ENCODE data around the gene PTH2. TPM values are rescaled to one million over a fixed set of nuclear protein-coding genes. Genes with fewer than 3 reads are reported as not detected.
A peak's percentile ranks its signal among the peaks of the same experiment; 100 is the strongest.

The PTH2 gene
- polyA plus RNA-seq, 1 donor (not counting 4 experiments of a cell fraction or from before 2014, with no cell fraction given): not detected

- dilution Hi-C loops (cut with MboI; ENCODE audit: extremely low pct_ligation_motif_present, low sequenced_read_pairs): no loop called here
- DNase-seq (ENCODE audit: low read depth, low spot score) (no peak), FAIRE-seq (no peak)
- H3K4me2 ChIP-seq (ENCODE audit: control insufficient read depth, extremely low read depth, insufficient read depth, low read depth, low read length): peak within 1 kb of the TSS; percentile 56
- no peak within 1 kb of the TSS for H3K27ac ChIP-seq (ENCODE audit: control insufficient read depth, insufficient read depth, low read length)
- H3K4me3 ChIP-seq (ENCODE audit: control insufficient read depth in 2 of 3, extremely low read depth in 1 of 3, insufficient read depth in 2 of 3, low read depth in 1 of 3, low read length in 3 of 3): peak within 1 kb of the TSS; percentile 6 to 53 (median 10)
- H3K27me3 ChIP-seq (ENCODE audit: control insufficient read depth, extremely low read depth, insufficient read depth, low read length): peaks cover 61% of the 10 kb centered on the region
- H3K4me1 ChIP-seq (ENCODE audit: control insufficient read depth, extremely low read depth, insufficient read depth, low read length): peaks cover 7% of the 10 kb centered on the region
- no peak within 1 kb of the TSS for H2AFZ ChIP-seq (ENCODE audit: control insufficient read depth, low read length)
- H3K79me2 ChIP-seq (ENCODE audit: control insufficient read depth, insufficient read depth, low read length): no peaks in the 10 kb centered on the region
- no peaks in the 10 kb centered on the region for H3K36me3 ChIP-seq (ENCODE audit: control insufficient read depth in 2 of 2, extremely low read depth in 1 of 2, insufficient read depth in 2 of 2, low read length in 2 of 2)
- peak; percentile 91 for TF ChIP-seq EZH2 (IDR thresholded peaks at IDR 0.05; ENCODE audit: low read length)
- TF ChIP-seq CTCF (optimal IDR thresholded peaks at IDR 0.05 in 1 of 3, IDR thresholded peaks at IDR 0.05 in 1 of 3, conservative IDR thresholded peaks at IDR 0.05 in 1 of 3; ENCODE audit: extremely low read depth in 1 of 3, insufficient read depth in 2 of 3, low read length in 3 of 3): no peak
- no peaks in the 10 kb centered on the region for H3K9me3 ChIP-seq (ENCODE audit: control insufficient read depth, low read depth, low read length)
- H3K9me1 ChIP-seq (ENCODE audit: control insufficient read depth, extremely low read depth, insufficient read depth, low read length): no peaks in the 10 kb centered on the region
- no peaks in the 10 kb centered on the region for H4K20me1 ChIP-seq (ENCODE audit: control insufficient read depth, extremely low read depth, insufficient read depth, low read length)
- no peak within 1 kb of the TSS for H3K9ac ChIP-seq (ENCODE audit: control insufficient read depth, extremely low read depth, insufficient read depth, low read length)
Observed at GRCh38 chr19:49441210-49441959, 18.1 kb upstream of the PTH2 start, which contains the start of gene SLC17A7. Gene SLC17A7 (minus strand): TSS chr19:49441527. CDS start chr19:49441379, 148 bp downstream.

GRCh38 chr19:49440439-49441209, 17.4 kb upstream of the PTH2 start:
- H3K9me3 ChIP-seq (ENCODE audit: control insufficient read depth, low read depth, low read length): no peaks in the 10 kb centered on the region
- dilution Hi-C loops (cut with MboI; ENCODE audit: extremely low pct_ligation_motif_present, low sequenced_read_pairs): no loop called here
- peaks cover 7% of the 10 kb centered on the region for H3K4me1 ChIP-seq (ENCODE audit: control insufficient read depth, extremely low read depth, insufficient read depth, low read length)
- no peak overlapping the region for H3K9ac ChIP-seq (ENCODE audit: control insufficient read depth, extremely low read depth, insufficient read depth, low read length)
- no peaks in the 10 kb centered on the region for H3K36me3 ChIP-seq (ENCODE audit: control insufficient read depth in 2 of 2, extremely low read depth in 1 of 2, insufficient read depth in 2 of 2, low read length in 2 of 2)
- DNase-seq (ENCODE audit: low read depth, low spot score): no peak
- H3K27ac ChIP-seq (ENCODE audit: control insufficient read depth, insufficient read depth, low read length): no peak overlapping the region
- no peaks in the 10 kb centered on the region for H3K79me2 ChIP-seq (ENCODE audit: control insufficient read depth, insufficient read depth, low read length)
- TF ChIP-seq CTCF (optimal IDR thresholded peaks at IDR 0.05 in 1 of 3, IDR thresholded peaks at IDR 0.05 in 1 of 3, conservative IDR thresholded peaks at IDR 0.05 in 1 of 3; ENCODE audit: extremely low read depth in 1 of 3, insufficient read depth in 2 of 3, low read length in 3 of 3): no peak
- no peak for TF ChIP-seq EZH2 (IDR thresholded peaks at IDR 0.05; ENCODE audit: low read length)
- peak overlapping the region in 1 of 3 experiments; percentile 10 for H3K4me3 ChIP-seq (ENCODE audit: control insufficient read depth in 2 of 3, extremely low read depth in 1 of 3, insufficient read depth in 2 of 3, low read depth in 1 of 3, low read length in 3 of 3)
- peak overlapping the region; percentile 37 for H3K4me2 ChIP-seq (ENCODE audit: control insufficient read depth, extremely low read depth, insufficient read depth, low read depth, low read length)
- FAIRE-seq: no peak
- H2AFZ ChIP-seq (ENCODE audit: control insufficient read depth, low read length): no peak overlapping the region
- H3K9me1 ChIP-seq (ENCODE audit: control insufficient read depth, extremely low read depth, insufficient read depth, low read length): no peaks in the 10 kb centered on the region
- peaks cover 68% of the 10 kb centered on the region for H3K27me3 ChIP-seq (ENCODE audit: control insufficient read depth, extremely low read depth, insufficient read depth, low read length)
- H4K20me1 ChIP-seq (ENCODE audit: control insufficient read depth, extremely low read depth, insufficient read depth, low read length): no peaks in the 10 kb centered on the region

All from keratinocyte (primary cell).